A549 (cell line): ENCODE results near the gene HOXC12.

ENCODE experiments used
- CHD4 ChIP-seq: fragments of 200-600 bp; sonication (generic); IDR thresholded peaks from 2 replicates; pipeline ENCODE4 v1.6.1; 2016; ENCODE audit warnings: antibody characterized with exemption, mild to moderate bottlenecking, borderline replicate concordance
- CTCF ChIP-seq: fragments of >200 bp; sonication (Bioruptor Twin); formaldehyde crosslinking; IDR thresholded peaks from 3 replicates; pipeline ENCODE4 v1.5.1; 2016
- ESRRA ChIP-seq: fragments of 150-350 bp; IDR thresholded peaks from 2 replicates; pipeline ENCODE4 v1.6.1; 2014; ENCODE audit warnings: mild to moderate bottlenecking, low read length, borderline replicate concordance
- HMGXB4 ChIP-seq: fragments of 250-450 bp; sonication (Bioruptor Pico); IDR thresholded peaks from 2 replicates; pipeline ENCODE4 v1.5.0; 2021; ENCODE audit warnings: mild to moderate bottlenecking, moderate library complexity, borderline replicate concordance

- TF ChIP-seq CTCF = no peak
- no peak for TF ChIP-seq ESRRA
- TF ChIP-seq HMGXB4 = no peak
- no peak for TF ChIP-seq CHD4
Measured at GRCh38 chr12:53955776-53956250, 1.1 kb downstream of the HOXC12 start.
